ENCODE results near the gene UBE2L3. TPM values are rescaled to one million over a fixed set of nuclear protein-coding genes. Genes with fewer than 3 reads are reported as not detected.
"Not testable (repeated sequence)": the region's sequence is repeated elsewhere in the genome, so short reads cannot be mapped to it uniquely, and the experiment has no call there.

UBE2L3 gene
- total RNA-seq (2014; rRNA removed; shearing (Covaris generic)) = 60.5 and 61.0 TPM in 2 replicates

DNA sequence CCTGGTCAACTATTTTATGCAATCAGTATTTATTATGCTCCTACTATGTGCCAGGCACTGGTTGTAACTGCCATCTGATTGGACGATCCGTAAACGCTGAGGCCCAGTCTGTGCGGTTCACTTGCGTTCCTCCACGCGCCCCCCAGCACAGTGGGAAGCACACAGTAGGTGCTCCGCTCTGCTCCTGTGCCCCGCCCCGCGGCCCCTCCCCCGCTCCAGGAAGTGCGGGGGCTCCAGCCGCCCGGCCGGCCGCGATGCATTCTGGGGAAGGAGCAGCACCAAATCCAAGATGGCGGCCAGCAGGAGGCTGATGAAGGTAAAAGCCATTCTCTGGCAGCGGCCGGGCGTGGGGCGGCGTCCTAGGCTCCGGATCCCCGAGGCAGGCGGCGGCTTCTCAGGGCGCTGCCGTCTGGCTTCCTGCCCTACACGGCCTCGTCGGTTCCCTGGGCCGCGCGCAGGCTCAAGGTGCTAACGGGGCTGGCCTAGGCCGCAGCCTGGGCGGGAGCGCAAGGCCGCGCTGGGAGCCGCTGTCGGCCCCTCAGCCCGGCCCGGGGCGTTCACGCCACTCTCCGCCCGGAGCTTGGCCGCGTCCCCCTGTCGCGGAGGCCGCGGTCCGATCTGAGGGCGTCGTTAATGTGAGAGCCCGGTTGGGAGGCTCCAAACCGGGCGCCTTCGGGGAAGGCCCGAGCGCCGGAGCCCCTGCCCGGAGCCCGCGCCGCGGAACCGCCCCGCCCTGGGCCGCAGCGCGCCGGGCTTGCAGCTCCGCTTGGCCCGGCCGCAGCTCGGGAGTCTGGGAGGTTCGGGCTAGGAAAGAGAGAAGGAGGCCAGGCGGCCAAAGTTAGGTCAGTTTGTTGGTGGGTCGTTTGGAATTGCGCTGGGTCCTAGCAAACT lies at the start of gene UBE2L3:
Gene UBE2L3 (plus strand): TSS at position 259 of the 891 bp plus-strand sequence. CDS start 31 bp downstream, at position 290.
- peak; percentile 50 for DNase-seq (ENCODE audit: low spot score)

DNA sequence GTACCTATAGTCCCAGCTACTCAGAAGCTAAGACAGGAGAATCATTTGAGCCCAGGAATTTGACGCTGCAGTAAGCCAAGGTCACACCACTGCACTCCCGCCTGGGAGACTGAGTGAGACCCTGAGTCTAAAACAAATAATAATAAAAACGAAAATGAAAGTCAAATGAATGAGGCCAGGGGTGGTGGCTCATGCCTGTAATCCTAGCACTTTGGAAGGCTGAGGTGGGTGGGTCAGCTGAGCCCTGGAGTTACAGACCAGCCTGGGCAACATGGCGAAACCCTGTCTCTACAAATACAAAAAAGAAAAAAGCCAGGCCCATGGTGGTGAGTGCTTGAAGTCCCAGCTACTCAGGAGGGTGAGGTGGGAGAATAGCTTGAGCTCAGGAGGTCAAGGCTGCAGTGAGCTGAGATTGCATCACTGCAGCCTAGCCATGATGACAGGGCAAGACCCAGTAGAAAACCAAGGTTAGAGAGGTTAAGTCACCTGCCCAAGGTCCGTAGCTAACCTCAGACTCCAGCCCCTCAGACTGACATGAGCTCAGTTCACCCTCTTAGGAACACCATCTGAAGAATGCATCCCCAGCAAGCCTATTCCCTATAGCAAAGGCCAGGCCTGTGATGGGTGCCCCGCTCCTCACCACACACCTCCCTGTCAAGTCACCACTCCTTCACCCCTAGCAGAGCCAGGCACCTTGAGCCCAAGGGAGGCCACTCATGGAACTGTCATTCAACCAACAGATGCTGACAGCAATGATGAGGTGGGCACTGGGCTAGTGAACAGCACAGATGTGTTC lies 40.6 kb upstream of the UBE2L3 start:
- not testable (repeated sequence) for DNase-seq (ENCODE audit: low spot score)

DNA sequence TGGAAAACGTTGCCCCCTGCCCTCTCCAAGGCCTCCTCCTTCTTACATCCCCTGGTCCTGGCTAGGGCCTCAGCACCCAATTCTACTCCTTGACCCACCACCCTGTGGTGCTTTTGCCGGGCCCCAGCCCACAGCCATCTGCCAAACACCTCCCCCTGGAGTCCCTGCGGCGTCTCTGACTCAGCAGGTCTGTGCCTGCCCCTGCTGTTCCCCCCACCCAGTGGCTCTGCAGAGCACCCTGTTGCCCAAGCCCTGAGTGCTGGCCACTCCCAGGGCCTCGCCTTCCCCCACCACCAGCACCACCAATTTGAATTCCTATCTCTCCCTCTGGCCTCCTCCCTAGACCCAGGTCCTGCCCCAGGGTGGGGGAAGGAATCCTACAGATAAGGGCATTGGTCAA lies 36.0 kb upstream of the UBE2L3 start:
- not testable (repeated sequence) for DNase-seq (ENCODE audit: low spot score)

DNA sequence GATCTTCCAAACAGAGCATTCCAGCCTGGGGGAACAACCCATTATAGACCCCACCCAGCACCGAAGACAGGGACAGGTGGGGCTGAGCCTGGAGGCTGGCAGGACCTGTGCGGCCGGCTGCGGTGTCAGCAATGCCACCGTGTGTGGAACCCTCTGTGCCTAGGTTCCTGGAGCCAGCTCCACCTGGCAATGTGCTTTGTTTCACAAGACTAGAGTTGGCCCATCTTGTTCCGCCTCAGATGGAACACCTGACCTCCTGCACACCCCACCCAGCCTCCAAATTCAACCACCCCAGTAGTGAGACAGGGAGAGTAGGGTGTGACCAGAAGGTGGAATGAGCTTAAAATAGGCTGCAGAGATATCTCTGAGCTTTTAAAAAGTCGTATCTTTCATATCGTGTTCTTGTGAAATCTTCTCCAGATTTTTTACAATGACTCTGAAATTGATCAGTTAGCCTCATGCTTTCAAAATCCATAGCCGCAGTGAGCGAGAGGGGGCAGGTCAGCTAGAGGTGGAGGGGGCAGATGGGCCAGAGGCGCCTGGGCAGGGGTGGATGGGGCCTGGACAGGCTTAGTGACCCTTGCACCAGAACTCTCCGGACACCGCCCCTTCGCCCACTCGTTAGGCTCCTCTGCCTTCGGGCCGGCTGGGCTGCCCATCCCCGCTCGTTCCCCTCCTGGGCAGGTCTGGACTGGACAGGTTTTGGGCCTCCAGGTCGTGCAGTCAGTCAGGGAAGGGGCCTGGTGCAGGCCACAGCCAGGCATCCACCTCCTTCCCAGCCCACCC lies 34.5 kb upstream of the UBE2L3 start:
- not testable (repeated sequence) for DNase-seq (ENCODE audit: low spot score)

DNA sequence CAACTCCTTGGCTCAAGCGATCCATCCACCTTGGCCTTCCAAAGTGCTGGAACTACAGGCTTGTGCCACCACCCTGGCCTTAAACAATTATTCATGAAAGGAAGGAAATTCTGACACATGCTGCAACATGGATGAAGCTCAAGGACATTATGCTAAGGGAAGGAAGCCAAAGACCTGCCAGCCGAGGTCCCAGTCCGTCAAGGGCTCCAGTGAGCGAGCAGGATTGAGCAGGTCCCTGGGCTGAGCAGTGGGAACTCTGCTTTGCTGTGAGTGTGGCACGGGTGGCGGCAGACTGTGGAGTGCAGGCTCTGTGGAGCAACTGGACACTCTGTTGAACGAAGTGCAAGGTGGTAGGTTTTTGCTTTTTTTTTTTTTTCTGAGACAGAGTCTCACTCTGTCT lies 27.7 kb upstream of the UBE2L3 start:
- DNase-seq (ENCODE audit: low spot score) = not testable (repeated sequence)

DNA sequence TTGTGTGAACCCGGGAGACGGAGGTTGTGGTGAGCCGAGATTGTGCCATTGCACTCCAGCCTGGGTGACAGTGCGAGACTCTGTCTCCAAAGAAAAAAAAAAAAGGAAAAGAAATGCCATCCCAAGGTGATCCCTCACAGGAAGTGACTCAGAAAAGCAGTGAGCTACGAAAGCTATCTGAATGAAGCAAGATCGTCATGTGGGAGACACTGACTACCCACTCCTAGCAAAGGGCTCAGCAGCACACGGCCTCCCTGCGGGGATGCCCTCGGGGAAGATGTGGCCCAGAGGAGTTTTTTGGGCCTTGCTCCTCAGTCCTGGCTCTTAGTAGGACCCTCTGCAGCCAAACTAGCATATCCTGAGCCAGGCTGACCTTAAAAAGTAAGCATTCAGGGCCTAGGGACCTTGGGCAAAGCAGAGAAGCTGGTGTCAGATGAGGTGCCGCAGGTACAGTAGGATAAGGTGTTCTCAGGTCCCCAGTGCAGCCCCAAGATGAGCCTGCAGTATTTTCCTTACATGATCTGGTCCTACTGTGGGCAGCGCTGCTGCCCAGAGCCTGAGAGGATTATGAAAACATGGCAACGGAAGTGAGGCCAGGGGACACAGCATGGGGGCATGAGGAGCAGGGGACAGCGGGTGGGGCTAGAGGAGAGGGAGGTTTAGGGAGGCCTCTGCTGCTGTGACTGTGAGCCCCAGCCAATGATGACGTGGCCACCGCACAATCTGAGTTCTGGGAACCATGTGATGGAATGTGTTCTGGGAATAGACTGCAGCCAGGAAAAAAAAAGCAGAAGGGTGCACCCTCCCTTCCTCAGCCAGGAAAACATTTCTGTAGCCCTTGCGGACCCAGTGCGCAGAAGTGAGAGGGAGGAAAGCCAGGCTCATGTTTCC lies 22.8 kb upstream of the UBE2L3 start:
- not testable (repeated sequence) for DNase-seq (ENCODE audit: low spot score)

DNA sequence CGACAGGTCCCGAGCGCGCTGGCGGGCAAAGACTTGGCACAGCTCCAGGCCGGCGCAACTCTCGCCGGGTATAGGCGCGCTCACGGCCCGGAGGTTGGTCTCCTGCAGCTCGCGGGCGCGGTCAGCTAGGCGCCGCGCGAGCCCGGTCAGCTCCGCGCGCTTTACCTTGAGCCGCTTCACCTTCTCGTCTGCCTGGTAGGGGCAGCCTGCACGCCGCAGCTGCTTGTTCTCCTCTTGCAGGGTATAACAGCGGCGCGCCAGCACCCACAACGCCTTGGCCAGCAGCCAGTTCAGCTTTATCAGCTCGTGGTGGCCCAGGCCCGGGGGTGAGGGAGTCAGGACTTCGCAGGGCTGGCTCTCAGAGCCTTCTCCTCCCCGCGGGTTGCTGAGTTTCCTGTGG lies 18.0 kb upstream of the UBE2L3 start:
- DNase-seq (ENCODE audit: low spot score) = not testable (repeated sequence)

DNA sequence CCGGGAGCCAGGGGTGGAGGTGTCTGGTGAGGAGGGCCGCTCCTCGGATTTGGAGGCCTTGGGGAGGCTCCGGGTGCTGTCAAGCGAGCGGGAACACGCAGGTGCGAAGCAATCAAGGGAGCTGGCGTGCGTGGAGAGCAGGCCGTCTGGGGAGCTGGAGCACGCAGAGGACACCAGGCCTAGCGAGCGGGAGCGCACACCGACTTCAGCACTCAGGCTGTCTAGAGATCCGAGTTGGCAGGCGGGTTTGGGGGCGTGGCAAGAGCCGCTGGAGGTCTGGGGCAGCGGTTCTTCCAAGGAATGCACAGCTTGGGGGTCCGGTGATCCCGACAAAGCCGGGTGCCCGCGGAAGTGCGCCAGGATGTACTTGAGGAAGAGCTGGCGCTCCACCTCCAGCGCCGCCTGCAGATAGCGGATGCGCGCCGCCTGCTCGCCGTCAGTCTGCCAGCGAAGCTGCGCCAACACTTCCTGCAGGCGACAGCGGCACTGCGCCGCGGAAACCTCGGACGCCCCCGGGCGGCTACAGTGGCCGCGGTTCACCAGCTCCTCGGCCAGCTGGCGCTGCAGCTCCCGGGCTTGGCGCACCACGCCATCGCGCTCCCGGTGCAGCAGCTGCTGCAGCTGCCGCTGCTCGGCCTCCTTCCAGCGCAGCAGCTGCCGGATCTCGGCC lies 17.4 kb upstream of the UBE2L3 start:
- DNase-seq (ENCODE audit: low spot score) = not testable (repeated sequence)

DNA sequence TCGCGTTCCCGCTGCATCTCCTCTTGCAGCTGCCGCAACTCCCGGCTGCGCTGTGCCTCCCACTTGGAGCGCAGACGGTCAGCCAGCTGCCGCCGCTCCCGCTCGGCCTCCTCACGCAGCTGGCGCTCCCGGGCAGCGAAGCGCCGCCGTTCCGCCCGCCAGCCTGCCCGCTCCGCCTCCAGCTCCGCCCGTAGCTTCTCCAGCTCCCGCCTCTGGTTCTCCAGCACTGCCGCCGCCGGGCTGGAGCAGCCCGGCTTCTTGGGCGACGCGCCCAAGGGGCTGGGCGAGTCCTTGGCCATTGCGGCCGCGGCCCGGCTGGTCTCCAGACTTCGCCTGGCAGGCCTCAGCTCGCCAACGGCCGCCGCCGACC lies 16.9 kb upstream of the UBE2L3 start:
- not testable (repeated sequence) for DNase-seq (ENCODE audit: low spot score)

DNA sequence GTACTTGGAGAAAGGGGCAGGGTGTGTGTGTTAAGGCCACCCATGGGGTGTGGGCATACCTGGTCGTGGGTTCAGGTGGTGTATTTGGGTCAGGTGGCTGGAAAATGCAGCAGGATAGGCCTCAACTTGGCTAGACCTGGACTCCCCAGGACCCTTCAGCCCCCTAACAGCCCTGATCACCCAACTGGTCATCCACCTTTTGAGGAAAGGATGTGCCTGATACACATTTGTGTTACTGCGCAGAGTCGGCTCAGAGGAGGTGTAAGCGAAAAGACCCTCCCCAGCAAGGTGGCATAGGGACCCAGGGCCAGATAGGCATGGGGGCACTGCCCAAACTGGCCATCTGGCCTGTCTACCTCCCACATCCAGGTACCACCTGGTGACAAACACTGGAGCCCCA lies 16.2 kb upstream of the UBE2L3 start, which contains the start of gene RIMBP3C:
Gene RIMBP3C (minus strand): TSS at position 101 of the 400 bp plus-strand sequence. CDS start 485 bp downstream, outside the sequence.
- DNase-seq (ENCODE audit: low spot score) = not testable (repeated sequence)

DNA sequence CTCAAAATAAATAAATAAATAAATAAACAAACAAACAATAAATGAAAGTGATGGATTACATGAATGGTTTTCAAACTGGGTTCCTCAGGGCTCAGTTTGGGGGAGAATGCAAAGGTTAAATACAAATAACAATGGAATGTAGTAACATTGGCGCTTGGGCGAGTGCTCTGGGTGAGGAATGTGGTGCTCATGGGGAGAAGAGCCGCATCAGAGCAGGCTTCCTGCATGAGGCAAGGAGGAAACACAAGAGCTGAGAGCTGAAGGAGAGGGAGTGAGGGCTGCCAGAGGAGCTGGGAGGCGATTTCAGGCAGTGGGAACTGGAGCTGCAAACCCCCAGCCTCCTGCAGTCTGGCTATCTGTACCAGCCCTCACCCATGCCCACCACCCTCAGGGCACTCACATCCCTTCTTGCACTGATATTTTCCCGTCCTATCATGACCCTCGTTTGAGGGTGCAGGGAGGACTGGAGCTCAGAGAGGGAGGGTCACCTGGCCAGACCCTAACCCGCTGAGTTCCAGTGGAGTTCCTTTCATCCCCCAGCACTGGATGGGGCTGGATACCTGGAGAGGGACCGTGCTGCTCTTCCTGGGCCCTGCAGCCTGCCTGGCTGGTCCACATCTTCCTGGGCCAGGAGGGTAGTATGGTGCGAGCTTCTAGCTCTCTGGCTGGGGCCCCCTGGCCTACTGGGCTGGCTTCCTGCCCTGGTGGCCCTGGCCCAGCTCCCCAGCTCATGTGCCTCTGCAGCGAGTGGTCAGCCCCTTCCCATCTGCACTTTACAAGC lies 8.0 kb upstream of the UBE2L3 start:
- DNase-seq (ENCODE audit: low spot score) = not testable (repeated sequence)

DNA sequence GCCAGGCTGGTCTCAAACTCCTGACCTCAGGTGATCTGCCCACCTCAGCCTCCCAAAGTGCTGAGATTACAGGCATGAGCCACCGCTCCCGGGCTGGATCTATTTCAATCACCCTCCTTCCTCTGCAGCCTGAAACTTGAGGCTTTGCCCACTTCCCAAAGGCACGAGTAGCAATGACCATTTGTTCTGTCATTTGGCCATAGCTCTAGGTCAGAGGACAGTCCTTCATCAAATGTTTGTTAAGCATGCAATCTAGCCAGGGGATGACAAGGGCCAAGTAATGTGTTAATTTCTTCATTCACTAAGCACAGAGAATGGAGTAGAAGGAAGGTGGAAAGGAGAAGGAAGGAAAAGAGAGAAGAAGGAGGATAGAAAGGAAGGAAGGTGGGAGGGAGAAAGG lies 6.9 kb upstream of the UBE2L3 start:
- DNase-seq (ENCODE audit: low spot score) = not testable (repeated sequence)

DNA sequence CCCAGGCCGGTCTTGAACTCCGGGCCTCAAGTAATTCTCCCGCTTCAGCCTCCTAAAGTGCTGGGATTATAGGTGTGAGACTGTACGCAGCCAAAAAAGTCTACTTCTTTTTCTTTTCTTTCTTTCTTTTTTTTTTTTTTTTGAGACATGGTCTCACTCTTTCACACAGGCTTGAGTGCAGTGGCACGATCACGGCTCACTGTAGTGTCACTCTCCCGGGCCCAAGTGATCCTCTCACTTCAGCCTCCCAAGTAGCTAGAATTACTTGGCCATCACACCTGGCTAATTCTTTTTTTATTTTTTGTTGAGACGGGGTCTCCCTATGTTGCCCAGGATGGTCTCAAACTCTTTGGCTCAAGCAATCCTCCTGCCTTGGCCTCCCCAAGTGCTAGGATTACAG lies 3.6 kb upstream of the UBE2L3 start:
- no peak for DNase-seq (ENCODE audit: low spot score)

DNA sequence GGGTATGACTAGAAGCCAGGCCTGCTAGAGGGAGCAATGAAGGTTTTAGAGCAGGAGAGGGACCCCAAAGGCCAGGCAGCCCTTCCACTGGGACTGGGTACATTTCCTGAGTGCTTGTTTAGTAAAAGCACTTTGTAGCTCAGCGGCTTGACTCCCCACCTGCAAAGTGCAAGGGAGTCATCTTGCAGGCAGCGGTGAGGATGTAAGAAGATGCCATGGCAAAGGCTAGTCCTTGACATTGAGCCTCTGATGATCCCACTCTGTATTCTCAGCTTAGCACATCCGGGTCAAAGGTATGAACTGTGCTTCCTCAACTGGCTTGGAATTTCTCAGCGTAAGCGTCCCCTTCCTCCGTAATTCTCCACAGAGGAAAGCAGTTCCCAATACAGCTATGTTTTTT lies 3.1 kb upstream of the UBE2L3 start:
- no peak for DNase-seq (ENCODE audit: low spot score)

DNA sequence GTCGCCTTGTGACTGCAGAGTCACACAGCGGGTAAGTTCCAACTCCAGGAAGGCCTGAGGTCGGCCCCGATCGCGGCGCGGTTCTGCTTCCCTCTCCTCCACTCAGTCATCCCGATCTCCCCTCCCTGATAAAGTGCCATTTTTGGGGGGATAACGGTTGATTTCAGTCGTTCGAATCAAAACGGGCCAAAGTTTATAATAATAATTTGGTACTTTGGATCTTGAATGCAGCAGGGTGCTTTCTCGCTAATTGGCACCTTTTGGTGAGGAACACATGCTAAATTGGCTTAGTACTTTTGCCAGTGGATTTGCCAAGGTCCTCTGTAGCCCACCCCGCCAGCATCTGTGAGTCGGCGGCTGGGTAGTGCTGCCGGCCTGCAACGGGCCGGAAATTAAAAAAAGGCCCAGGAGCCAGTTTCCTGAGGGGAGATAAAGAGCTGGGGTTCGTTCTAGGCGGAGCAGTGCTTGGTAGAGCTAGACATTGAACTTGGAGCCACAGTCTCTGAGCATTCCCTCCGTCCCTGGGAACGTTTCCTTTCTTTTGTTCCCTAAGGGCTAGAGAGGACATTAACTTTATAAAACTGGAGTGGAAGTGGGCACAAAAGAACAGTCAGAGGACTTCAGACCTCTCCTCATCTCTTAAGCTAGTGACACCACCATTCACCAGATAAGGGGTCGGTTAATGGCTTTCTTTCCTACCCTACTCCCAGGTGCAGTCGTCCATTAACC lies 997 bp downstream of the UBE2L3 start:
- DNase-seq (ENCODE audit: low spot score) = no peak

DNA sequence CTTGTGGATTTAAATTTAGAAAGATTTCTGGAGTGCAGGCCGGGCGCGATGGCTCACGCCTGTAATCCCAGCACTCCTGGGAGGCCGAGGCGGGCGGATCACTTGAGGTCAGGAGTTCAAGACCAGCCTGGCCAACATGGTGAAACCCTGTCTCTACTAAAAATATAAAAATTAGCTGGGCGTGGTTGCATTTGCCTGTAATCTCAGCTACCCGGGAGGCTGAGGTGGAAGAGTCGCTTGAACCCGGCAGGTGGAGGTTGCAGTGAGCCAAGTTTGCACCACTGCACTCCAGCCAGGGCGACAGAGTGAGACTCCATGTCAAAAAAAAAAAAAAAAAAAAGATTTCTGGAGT lies 1.5 kb downstream of the UBE2L3 start:
- DNase-seq (ENCODE audit: low spot score) = not testable (repeated sequence)

DNA sequence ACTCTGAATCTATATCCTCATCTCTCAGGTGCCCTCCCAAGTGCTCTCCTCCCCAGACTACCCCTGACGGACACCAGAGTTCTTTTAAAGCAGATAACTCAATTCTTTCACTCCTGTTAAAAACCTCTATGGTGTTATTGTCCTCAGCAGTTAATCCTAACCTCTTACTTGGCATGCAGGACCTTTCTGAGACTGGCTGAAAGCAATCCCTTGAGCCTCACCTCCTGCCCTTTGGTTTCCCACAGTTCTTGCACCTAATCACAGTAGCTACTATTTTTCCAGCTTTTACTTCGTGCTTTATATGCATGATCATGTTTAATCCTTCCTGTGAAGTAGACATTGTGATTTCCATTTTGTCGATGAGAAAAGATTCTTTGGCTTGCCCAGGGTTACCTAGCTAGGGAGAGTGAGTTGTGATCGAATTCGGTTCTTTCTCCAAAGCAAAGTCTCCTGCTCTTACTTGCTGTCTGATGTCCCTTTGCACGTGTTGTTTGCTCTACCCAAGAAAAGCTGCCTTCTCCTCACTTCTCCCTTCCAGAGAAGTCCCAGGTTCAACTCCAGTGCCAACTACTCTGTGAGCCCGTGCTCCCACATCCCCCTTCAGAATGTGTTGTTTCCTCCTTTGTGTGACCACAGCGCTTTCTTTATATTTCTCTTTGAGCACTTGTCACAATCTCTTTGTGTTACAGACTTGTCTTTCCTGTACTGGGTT lies 2.1 kb downstream of the UBE2L3 start:
- DNase-seq (ENCODE audit: low spot score) = no peak

DNA sequence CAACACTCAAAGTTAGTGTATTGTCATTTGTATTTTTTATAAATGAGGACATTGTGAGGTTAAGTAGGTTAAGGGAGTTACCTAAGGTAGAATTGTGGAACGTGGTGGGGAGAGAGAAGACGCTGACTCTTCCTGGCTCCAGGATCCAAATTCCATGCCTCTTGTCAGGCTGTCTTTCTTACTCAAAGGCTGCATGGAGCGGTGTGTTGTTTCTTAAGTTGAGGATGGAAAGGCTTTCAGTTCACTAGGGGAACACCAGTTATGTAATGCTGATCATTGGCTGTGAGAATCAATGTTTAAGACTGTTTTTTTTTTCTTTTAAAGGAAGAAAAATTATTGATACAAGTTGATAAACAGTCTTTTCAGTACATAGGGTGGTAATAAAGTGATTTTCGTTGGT lies 2.9 kb downstream of the UBE2L3 start:
- no peak for DNase-seq (ENCODE audit: low spot score)
